HL-60/S4 treated with phorbol 12-myristate 13-acetate at 8.2 ng/mL for 4 days and 3 days (cell line): ENCODE data around the gene DNMBP.
"Not testable (repeated sequence)": the region's sequence is repeated elsewhere in the genome, so short reads cannot be mapped to it uniquely, and the experiment has no call there.

Source experiments
- in situ Hi-C: fragments of 300-500 bp; cut with MboI; formaldehyde crosslinking; loops from 2 replicates; pipeline ENCODE4 v1.15.0; 2022; ENCODE audit warnings: low sequenced_read_pairs

DNMBP gene

GRCh38 chr10:100019787-100020141 lies 10.0 kb upstream of the DNMBP start:
- in situ Hi-C loops, result no loop called here

GRCh38 chr10:100014071-100014762 lies 4.5 kb upstream of the DNMBP start:
- in situ Hi-C loops, result no loop called here

GRCh38 chr10:100013621-100014020 lies 3.9 kb upstream of the DNMBP start:
- in situ Hi-C loops, result no loop called here

- in situ Hi-C loops, result not testable (repeated sequence)
These were observed 2.2 kb upstream of the DNMBP start for GRCh38 chr10:100011906-100012305.

GRCh38 chr10:100009283-100009792 lies 409 bp downstream of the DNMBP start:
- in situ Hi-C loops, result no loop called here

- in situ Hi-C loops, result no loop called here
These were observed 952 bp downstream of the DNMBP start for GRCh38 chr10:100008708-100009282.

- in situ Hi-C loops, result no loop called here
These were observed 1.6 kb downstream of the DNMBP start for GRCh38 chr10:100008142-100008522.

- in situ Hi-C loops, result no loop called here
These were observed 2.3 kb downstream of the DNMBP start for GRCh38 chr10:100007231-100008141.

GRCh38 chr10:100006243-100006886 lies 3.4 kb downstream of the DNMBP start:
- in situ Hi-C loops, result no loop called here

- in situ Hi-C loops, result no loop called here
These were observed 4.8 kb downstream of the DNMBP start for GRCh38 chr10:100004805-100005510.

GRCh38 chr10:100000109-100000644 lies 9.6 kb downstream of the DNMBP start:
- in situ Hi-C loops, result no loop called here

- in situ Hi-C loops, result no loop called here
These were observed 10.2 kb downstream of the DNMBP start for GRCh38 chr10:99999319-100000108.

- in situ Hi-C loops, result no loop called here
These were observed 10.9 kb downstream of the DNMBP start for GRCh38 chr10:99998889-99999288.

- in situ Hi-C loops, result no loop called here
These were observed 12.8 kb downstream of the DNMBP start for GRCh38 chr10:99996671-99997648.

- in situ Hi-C loops, result no loop called here
These were observed 14.0 kb downstream of the DNMBP start for GRCh38 chr10:99995713-99996112.

GRCh38 chr10:99995269-99995668 lies 14.5 kb downstream of the DNMBP start:
- in situ Hi-C loops, result no loop called here

GRCh38 chr10:99994801-99995200 lies 14.9 kb downstream of the DNMBP start:
- in situ Hi-C loops, result no loop called here
